K562 (cell line): ENCODE results near the gene GSTM2. TPM values are rescaled to one million over a fixed set of nuclear protein-coding genes. Genes with fewer than 3 reads are reported as not detected.

Experiments used
- ATAC-seq: fragments of 200-7000 bp; cut with Tn5 transposase; 3 replicates; pipeline ENCODE4 v1.9.1; 2020; ENCODE audit warnings: moderate library complexity
- BruUV-seq: library from RNA; stranded (reverse); fragments of 400-500 nt; replicated peaks from 2 replicates; lab custom pipeline; 2021; lab: Mats Ljungman, UMichigan
- CTCF ChIA-PET: fragments of 300-600 bp; formaldehyde crosslinking; extraction: SDS; loops from one replicate; lab custom pipeline; 2021; ENCODE audit warnings: low intra/inter-chr PET ratio; lab: Yijun Ruan, JAX
- POLR2A ChIA-PET: fragments of 300-600, 350-650 bp; sonication (Branson Sonifier 250); formaldehyde crosslinking; extraction: SDS; loops from one replicate; lab custom pipeline; 2021; ENCODE audit warnings: antibody characterized with exemption, inconsistent platforms; lab: Yijun Ruan, JAX
- DNase-seq, 4 experiments: peaks; one replicate each; pipeline versions ENCODE4 v3.0.0 to v3.0.0-alpha.2; 2011 to 2018; ENCODE audit warnings: low spot score in 3 of 4, mixed read lengths in 3 of 4; ENCODE audit errors: extremely low read depth in 1 of 4
- FAIRE-seq: peaks from 2 replicates; lab custom pipeline; 2011; peaks lifted over from hg19 to GRCh38; lab: Jason Lieb, UNC
- H2AFZ ChIP-seq: 2 replicates; pipeline ENCODE4 v1.6.0; 2011; ENCODE audit warnings: low read depth, low read length, control low read depth, inconsistent platforms
- H3K27ac ChIP-seq: fragments of 200-600 bp; 3 replicates; pipeline ENCODE4 v1.8.0; 2011; ENCODE audit warnings: low read depth, mild to moderate bottlenecking, control low read depth, inconsistent platforms, low read length, moderate library complexity, mixed read lengths; ENCODE audit errors: extremely low read depth
- H3K27me3 ChIP-seq, 2 experiments: fragments of 300-600 bp in 1 of 2; 2 replicates in 1 of 2; 3 replicates in 1 of 2; pipeline versions ENCODE4 v1.6.0 to v1.8.0; 2011; ENCODE audit warnings: inconsistent platforms in 2 of 2, low read length in 2 of 2, mild to moderate bottlenecking in 1 of 2, mixed read lengths in 1 of 2, moderate library complexity in 1 of 2; ENCODE audit not compliant: control insufficient read depth in 2 of 2, insufficient read depth in 2 of 2
- H3K36me3 ChIP-seq: fragments of 300-600 bp; 3 replicates; pipeline ENCODE4 v1.8.0; 2011; ENCODE audit warnings: mild to moderate bottlenecking, low read length, inconsistent platforms; ENCODE audit not compliant: control insufficient read depth, insufficient read depth
- H3K4me1 ChIP-seq, 2 experiments: fragments of 200-600 bp in 1 of 2; replicated peaks in 1 of 2; 2 replicates in 1 of 2; 3 replicates in 1 of 2; pipeline versions ENCODE4 v1.5.1 to v1.8.0; 2011; ENCODE audit warnings: inconsistent platforms in 2 of 2, low read length in 2 of 2, mild to moderate bottlenecking in 1 of 2, mixed read lengths in 1 of 2, moderate library complexity in 1 of 2; ENCODE audit not compliant: control insufficient read depth in 2 of 2, insufficient read depth in 2 of 2
- H3K4me2 ChIP-seq: 2 replicates; pipeline ENCODE4 v1.6.1; 2011; ENCODE audit warnings: low read length, control low read depth, inconsistent platforms, mixed read lengths; ENCODE audit not compliant: insufficient read depth
- H3K4me3 ChIP-seq: fragments of 200-600 bp; sonication (generic), shearing (Covaris generic); 2 replicates; pipeline ENCODE4 v1.5.1; 2016; ENCODE audit warnings: control low read depth, inconsistent platforms
- H3K79me2 ChIP-seq: fragments of 200-600 bp; 3 replicates; pipeline ENCODE4 v1.8.0; 2011; ENCODE audit warnings: low read length, inconsistent platforms; ENCODE audit not compliant: control insufficient read depth, insufficient read depth
- H3K9ac ChIP-seq, 2 experiments: 2 replicates each; pipeline versions ENCODE4 v1.6.0 to v1.6.1; 2011; ENCODE audit warnings: low read depth in 2 of 2, low read length in 2 of 2, control low read depth in 1 of 2, inconsistent platforms in 1 of 2, mild to moderate bottlenecking in 1 of 2, mixed read lengths in 1 of 2; ENCODE audit not compliant: insufficient read depth in 1 of 2
- H3K9me1 ChIP-seq: one replicate; pipeline ENCODE4 v1.6.0; 2011; ENCODE audit warnings: inconsistent platforms, mild to moderate bottlenecking, low read length, moderate library complexity; ENCODE audit not compliant: control insufficient read depth, insufficient read depth
- H3K9me3 ChIP-seq: replicated peaks from 2 replicates; pipeline ENCODE4 v1.5.1; 2011; ENCODE audit warnings: low read depth, low read length, inconsistent platforms; ENCODE audit not compliant: control insufficient read depth, insufficient read depth
- H4K20me1 ChIP-seq: replicated peaks from 2 replicates; pipeline ENCODE4 v1.6.1; 2011; ENCODE audit warnings: low read length, inconsistent platforms, mixed read lengths; ENCODE audit not compliant: control insufficient read depth, insufficient read depth
- ATF7 ChIP-seq: fragments of 450-650 bp; IDR thresholded peaks from 2 replicates; pipeline ENCODE4 v1.7.1; 2014; ENCODE audit warnings: mild to moderate bottlenecking, moderate library complexity
- GATAD2A ChIP-seq: fragments of 450-650 bp; IDR thresholded peaks from 2 replicates; pipeline ENCODE4 v1.6.1; 2017
- IFI16 ChIP-seq: fragments of 250-450 bp; sonication (Bioruptor Pico); IDR thresholded peaks from 2 replicates; pipeline ENCODE4 v2.1.2; 2022; ENCODE audit warnings: mild to moderate bottlenecking, inconsistent platforms
- KDM4B ChIP-seq, 2 experiments: fragments of 450-650 bp in 1 of 2; sonication (generic) in 1 of 2; IDR thresholded peaks; 2 replicates each; pipeline ENCODE4 v1.6.1; 2016 to 2017; ENCODE audit warnings: borderline replicate concordance in 2 of 2, antibody characterized with exemption in 1 of 2, low read depth in 1 of 2, mild to moderate bottlenecking in 1 of 2
- NCOA2 ChIP-seq, 2 experiments: fragments of 450-650 bp; IDR thresholded peaks; 2 replicates each; pipeline ENCODE4 v1.6.1; 2018; ENCODE audit warnings: mild to moderate bottlenecking in 2 of 2, moderate library complexity in 1 of 2; ENCODE audit not compliant: partially characterized antibody in 2 of 2
- RAD51 ChIP-seq: fragments of 450-650 bp; IDR thresholded peaks from 2 replicates; pipeline ENCODE4 v1.7.1; 2016; ENCODE audit warnings: low read depth, mild to moderate bottlenecking, borderline replicate concordance
- RCOR1 ChIP-seq, 2 experiments: IDR thresholded peaks; 2 replicates each; pipeline ENCODE4 v1.6.1; 2012; ENCODE audit warnings: low read depth in 2 of 2, low read length in 2 of 2, borderline replicate concordance in 1 of 2, improper control_type of control experiment in 1 of 2
- SP2 ChIP-seq: IDR thresholded peaks from 2 replicates; pipeline ENCODE4 v1.6.1; 2011; ENCODE audit warnings: mild to moderate bottlenecking, low read depth, low read length, moderate library complexity; ENCODE audit not compliant: poor library complexity, severe bottlenecking; ENCODE audit errors: extremely low read depth
- ZBTB43 ChIP-seq: sonication (generic); formaldehyde crosslinking; IDR thresholded peaks from 2 replicates; pipeline ENCODE4 v1.8.0; 2023; ENCODE audit warnings: mild to moderate bottlenecking, missing genetic modification reagents
- ZFP30 ChIP-seq: fragments of 250-450 bp; sonication (Bioruptor Pico); IDR thresholded peaks from 2 replicates; pipeline ENCODE4 v1.8.0; 2022; ENCODE audit warnings: moderate library complexity, mild to moderate bottlenecking, inconsistent platforms, borderline replicate concordance
- ZNF143 ChIP-seq: sonication (generic); formaldehyde crosslinking; IDR thresholded peaks from 2 replicates; pipeline ENCODE4 v1.9.0; 2022; ENCODE audit warnings: mild to moderate bottlenecking, missing genetic modification reagents
- ZNF384 ChIP-seq: IDR thresholded peaks from 2 replicates; pipeline ENCODE4 v1.6.1; 2012; ENCODE audit warnings: low read depth, low read length, improper control_type of control experiment
- ZNF778 ChIP-seq: fragments of 450-650 bp; formaldehyde crosslinking; IDR thresholded peaks from 2 replicates; pipeline ENCODE4 v1.4.0; 2020; ENCODE audit warnings: mild to moderate bottlenecking, moderate library complexity
- WGBS: fragments of 100-300 bp; shearing (Covaris generic); methylation state at CpG from one replicate; pipeline ENCODE4 v1.1.6; 2016; ENCODE audit warnings: low coverage, mixed read lengths; ENCODE audit not compliant: insufficient coverage; ENCODE audit errors: missing lambda C conversion rate; 5-methylcytosine and 5-hydroxymethylcytosine counted together
- in situ Hi-C: fragments of 300-500 bp; cut with MboI; formaldehyde crosslinking; loops from 4 replicates; pipeline ENCODE4 v1.15.0; 2018; ENCODE audit warnings: inconsistent platforms, mixed read lengths
- intact Hi-C: fragments of 100-400 bp; cut with micrococcal nuclease; formaldehyde crosslinking; loops from 2 replicates; pipeline ENCODE4 v1.14.2; 2022
- polyA plus RNA-seq, 8 experiments: library from polyadenylated mRNA; depleted of rRNA in 4 of 8; stranded (reverse) in 5 of 8; unstranded in 3 of 8; fragments of >200 nt; fragmentation: Nextera tagmentation in 2 of 8; fragmentation: Illumina TruSeq in 1 of 8; extraction: Ambion mirVana in 2 of 8; extraction: Trizol in 1 of 8; gene quantifications; 2 replicates each; pipeline versions ENCODE4 v1.2.1 to v1.2.3, GENCODE V29; 2011 to 2014; ENCODE audit warnings: inconsistent platforms in 1 of 8, missing spikeins in 1 of 8
- total RNA-seq, 7 experiments: library from RNA; depleted of rRNA in 6 of 7; stranded (reverse); fragments of >200 nt in 6 of 7; fragmentation: Illumina TruSeq in 2 of 7; extraction: Trizol in 2 of 7; gene quantifications; 2 replicates each; pipeline versions ENCODE4 v1.2.1 to v1.2.3, GENCODE V29; 2011 to 2021; ENCODE audit warnings: low replicate concordance in 1 of 7

The GSTM2 gene
- total and polyA plus RNA-seq, 9 of the 15 experiments (the other 6 are each of a cell fraction or from before 2014, with no cell fraction given), result 1.6 to 15.1 (median 6.8) TPM

DNA sequence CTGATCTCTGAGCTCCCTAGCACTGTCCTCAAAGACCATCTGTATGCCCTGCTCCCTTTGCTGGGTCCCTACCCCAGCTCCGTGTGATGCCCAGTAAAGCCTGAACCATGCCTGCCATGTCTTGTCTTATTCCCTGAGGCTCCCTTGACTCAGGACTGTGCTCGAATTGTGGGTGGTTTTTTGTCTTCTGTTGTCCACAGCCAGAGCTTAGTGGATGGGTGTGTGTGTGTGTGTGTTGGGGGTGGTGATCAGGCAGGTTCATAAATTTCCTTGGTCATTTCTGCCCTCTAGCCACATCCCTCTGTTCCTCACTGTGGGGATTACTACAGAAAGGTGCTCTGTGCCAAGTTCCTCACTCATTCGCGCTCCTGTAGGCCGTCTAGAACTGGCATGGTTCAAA lies 49.9 kb downstream of the GSTM2 start:
- DNase-seq (no peak), FAIRE-seq (no peak), ATAC-seq (no peak)
- 62% methylated on average over 5 of the region's 5 CpGs for WGBS
- no TSS peak for BruUV-seq
- H4K20me1 ChIP-seq, result no peaks in the 10 kb centered on the region
- H3K4me3 ChIP-seq, result no peak overlapping the region
- H3K36me3 ChIP-seq, result no peaks in the 10 kb centered on the region
- peaks cover 0 to 6% of the 10 kb centered on the region in 2 experiments; a peak in 2 of 5 replicates for H3K27me3 ChIP-seq
- no peaks in the 10 kb centered on the region for H3K9me1 ChIP-seq
- H3K79me2 ChIP-seq, result no peaks in the 10 kb centered on the region
- H3K27ac ChIP-seq, result no peak overlapping the region
- in situ Hi-C loops, result loop anchor here (5.0 kb wide), 1 partner anchor 40 kb away; no protein-coding TSS in a partner anchor
- POLR2A ChIA-PET, result interaction anchor here (1.8 to 2.2 kb wide), 2 partner anchors 20 to 47 kb away, joined by 5 to 6 read pairs; no protein-coding TSS in a partner anchor
- no peak overlapping the region for H3K4me2 ChIP-seq
- peak overlapping the region; percentile 46 for H2AFZ ChIP-seq
- TF ChIP-seq ATF7 (no peak), KDM4B (IDR thresholded peaks at IDR 0.05; ENCODE audit: borderline replicate concordance in 2 of 2, low read depth in 1 of 2) (no peak), ZFP30 (CRISPR knock-in tag) (no peak), ZNF143 (CRISPR knock-in tag) (no peak), SP2 (no peak), ZBTB43 (no peak), ZNF778 (CRISPR knock-in tag) (no peak), RCOR1 (IDR thresholded peaks at IDR 0.05; ENCODE audit: borderline replicate concordance in 1 of 2, low read depth in 2 of 2, low read length in 2 of 2) (no peak), RAD51 (no peak), ZNF384 (no peak), IFI16 (CRISPR knock-in tag) (no peak), NCOA2 (IDR thresholded peaks at IDR 0.05; ENCODE audit: partially characterized antibody in 2 of 2) (no peak), GATAD2A (no peak)
- intact Hi-C loops, result loop anchor here (1.0 to 5.0 kb wide), 2 partner anchors 56 to 170 kb away; partner anchors contain the start of gene GNAI3
- CTCF ChIA-PET, result no interaction called here
- H3K4me1 ChIP-seq, result peaks cover 5 to 21% of the 10 kb centered on the region in 2 experiments; a peak in 4 of 5 replicates
- no peaks in the 10 kb centered on the region for H3K9me3 ChIP-seq
- H3K9ac ChIP-seq, result no peak overlapping the region
